ENCODE measurements around the gene SERPINH1. TPM values are rescaled to one million over a fixed set of nuclear protein-coding genes. Genes with fewer than 3 reads are reported as not detected.
"Not testable (repeated sequence)": the region's sequence is repeated elsewhere in the genome, so short reads cannot be mapped to it uniquely, and the experiment has no call there.

Gene SERPINH1
- total and polyA plus RNA-seq, 2 experiments from 2014 or later, result 444 to 955 TPM

GRCh38 chr11:75579841-75580240 is 17.8 kb downstream of the SERPINH1 start:
- no peaks in the 10 kb centered on the region for H3K27me3 ChIP-seq
- H3K4me3 ChIP-seq, result no peak overlapping the region
- no peak for DNase-seq (ENCODE audit: low read depth in 1 of 2, low spot score in 1 of 2)
- H3K9me3 ChIP-seq (ENCODE audit: low read depth), result no peaks in the 10 kb centered on the region
- no peak overlapping the region for H3K27ac ChIP-seq
- H3K4me1 ChIP-seq (ENCODE audit: low read depth), result peaks cover 11% of the 10 kb centered on the region
- no peaks in the 10 kb centered on the region for H3K36me3 ChIP-seq
- no peak for TF ChIP-seq CTCF (IDR thresholded peaks at IDR 0.05; ENCODE audit: low read depth, low read length)

- H3K9me3 ChIP-seq (ENCODE audit: low read depth), result no peaks in the 10 kb centered on the region
- no peak for DNase-seq (ENCODE audit: low read depth in 1 of 2, low spot score in 1 of 2)
- H3K27me3 ChIP-seq, result no peaks in the 10 kb centered on the region
- H3K4me1 ChIP-seq (ENCODE audit: low read depth), result peaks cover 14% of the 10 kb centered on the region
- H3K27ac ChIP-seq, result peak overlapping the region; percentile 83
- H3K4me3 ChIP-seq, result no peak overlapping the region
- no peaks in the 10 kb centered on the region for H3K36me3 ChIP-seq
- no peak for TF ChIP-seq CTCF (IDR thresholded peaks at IDR 0.05; ENCODE audit: low read depth, low read length)
Observed at GRCh38 chr11:75582506-75582894, 20.4 kb downstream of the SERPINH1 start.

- DNase-seq (ENCODE audit: low read depth in 1 of 2, low spot score in 1 of 2), result peak; percentile 83 to 86
- Histone ChIP-seq H3K27ac (peak overlapping the region; percentile 83), H3K4me3 (peak overlapping the region; percentile 33), H3K9me3 (ENCODE audit: low read depth) (no peaks in the 10 kb centered on the region), H3K4me1 (ENCODE audit: low read depth) (peaks cover 14% of the 10 kb centered on the region), H3K27me3 (no peaks in the 10 kb centered on the region), H3K36me3 (no peaks in the 10 kb centered on the region)
- TF ChIP-seq CTCF (IDR thresholded peaks at IDR 0.05; ENCODE audit: low read depth, low read length), result peak; percentile 35
Observed at GRCh38 chr11:75582895-75583717, 21.1 kb downstream of the SERPINH1 start.

GRCh38 chr11:75583718-75584658 is 21.9 kb downstream of the SERPINH1 start:
- peaks cover 14% of the 10 kb centered on the region for H3K4me1 ChIP-seq (ENCODE audit: low read depth)
- H3K27me3 ChIP-seq, result no peaks in the 10 kb centered on the region
- TF ChIP-seq CTCF (IDR thresholded peaks at IDR 0.05; ENCODE audit: low read depth, low read length), result peak; percentile 2
- H3K27ac ChIP-seq, result peak overlapping the region; percentile 83
- peak; percentile 76 to 92 for DNase-seq (ENCODE audit: low read depth in 1 of 2, low spot score in 1 of 2)
- no peaks in the 10 kb centered on the region for H3K36me3 ChIP-seq
- H3K9me3 ChIP-seq (ENCODE audit: low read depth), result no peaks in the 10 kb centered on the region
- H3K4me3 ChIP-seq, result peak overlapping the region; percentile 33

GRCh38 chr11:75584659-75585292 is 22.7 kb downstream of the SERPINH1 start:
- peak overlapping the region; percentile 83 for H3K27ac ChIP-seq
- not testable (repeated sequence) for DNase-seq (ENCODE audit: low read depth in 1 of 2, low spot score in 1 of 2); H3K36me3 ChIP-seq

More at GRCh38 chr11:75584659-75585292, 22.7 kb downstream of the SERPINH1 start:
- H3K27me3 ChIP-seq; H3K4me3 ChIP-seq; H3K9me3 ChIP-seq (ENCODE audit: low read depth): not testable (repeated sequence)
- H3K4me1 ChIP-seq (ENCODE audit: low read depth), result peaks cover 15% of the 10 kb centered on the region
